LNCaP clone FGC (cell line): Measurements from ENCODE around the gene SLC7A6OS.

Experiments used
- DNase-seq: peaks from one replicate; pipeline ENCODE4 v3.0.0-alpha.2; 2011; ENCODE audit warnings: low read depth
- H3K4me3 ChIP-seq: 2 replicates; pipeline ENCODE4 v1.5.1; 2011; ENCODE audit warnings: mild to moderate bottlenecking, low read depth, low read length, control low read depth
- CTCF ChIP-seq: IDR thresholded peaks from 2 replicates; pipeline ENCODE4 v1.5.1; 2012; ENCODE audit warnings: mild to moderate bottlenecking; ENCODE audit not compliant: control insufficient read depth, insufficient read depth; ENCODE audit errors: extremely low read depth

SLC7A6OS gene

GRCh38 chr16:68264128-68265077 lies 46.3 kb downstream of the SLC7A6OS start, which contains the start of gene SLC7A6:
Gene SLC7A6 (plus strand): TSS chr16:68264526. CDS start chr16:68274727, 10,201 bp downstream.
- no peak for DNase-seq
- TF ChIP-seq CTCF, result peak; percentile 52
- H3K4me3 ChIP-seq, result peak within 1 kb of the TSS; percentile 91

DNA sequence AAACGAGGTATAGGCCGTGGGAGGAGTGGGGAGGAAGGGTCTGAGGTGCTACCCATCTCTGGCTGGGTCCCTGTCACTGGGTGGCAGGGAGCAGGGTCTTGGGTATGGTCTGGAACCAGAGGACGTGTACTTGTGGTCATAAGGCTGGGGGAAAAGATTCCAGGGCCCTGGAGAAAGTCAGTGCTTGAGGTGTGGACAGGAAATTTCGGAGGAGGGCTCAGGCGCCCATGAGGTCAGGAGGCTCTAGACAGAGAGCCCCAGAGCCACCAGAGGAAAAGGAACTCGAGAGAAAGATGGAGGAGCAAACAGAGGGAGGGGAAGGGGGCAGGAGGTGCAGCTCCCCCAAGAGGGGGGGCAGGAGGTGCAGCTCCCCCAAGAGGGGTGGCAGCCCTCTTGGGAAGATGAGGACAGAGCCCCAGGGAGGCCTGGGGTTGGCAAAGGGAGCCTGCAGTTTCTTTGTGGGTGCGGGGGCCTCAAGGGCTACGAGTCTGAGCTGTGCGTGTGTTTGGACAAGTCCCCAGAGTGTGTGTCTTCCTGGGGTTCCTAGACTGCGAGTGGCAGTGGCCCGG lies 47.1 kb downstream of the SLC7A6OS start:
- peak overlapping the region; percentile 91 for H3K4me3 ChIP-seq
- TF ChIP-seq CTCF, result 0 out of 2 replicates have a peak, but pooled peaks have one; percentile 2
- DNase-seq, result no peak

- no peak for TF ChIP-seq CTCF
- no peak overlapping the region for H3K4me3 ChIP-seq
- DNase-seq, result no peak
Measured at GRCh38 chr16:68259007-68259825, 51.5 kb downstream of the SLC7A6OS start.

- no peak for TF ChIP-seq CTCF
- DNase-seq, result no peak
- no peak overlapping the region for H3K4me3 ChIP-seq
Measured at GRCh38 chr16:68257906-68258800, 52.6 kb downstream of the SLC7A6OS start.

DNA sequence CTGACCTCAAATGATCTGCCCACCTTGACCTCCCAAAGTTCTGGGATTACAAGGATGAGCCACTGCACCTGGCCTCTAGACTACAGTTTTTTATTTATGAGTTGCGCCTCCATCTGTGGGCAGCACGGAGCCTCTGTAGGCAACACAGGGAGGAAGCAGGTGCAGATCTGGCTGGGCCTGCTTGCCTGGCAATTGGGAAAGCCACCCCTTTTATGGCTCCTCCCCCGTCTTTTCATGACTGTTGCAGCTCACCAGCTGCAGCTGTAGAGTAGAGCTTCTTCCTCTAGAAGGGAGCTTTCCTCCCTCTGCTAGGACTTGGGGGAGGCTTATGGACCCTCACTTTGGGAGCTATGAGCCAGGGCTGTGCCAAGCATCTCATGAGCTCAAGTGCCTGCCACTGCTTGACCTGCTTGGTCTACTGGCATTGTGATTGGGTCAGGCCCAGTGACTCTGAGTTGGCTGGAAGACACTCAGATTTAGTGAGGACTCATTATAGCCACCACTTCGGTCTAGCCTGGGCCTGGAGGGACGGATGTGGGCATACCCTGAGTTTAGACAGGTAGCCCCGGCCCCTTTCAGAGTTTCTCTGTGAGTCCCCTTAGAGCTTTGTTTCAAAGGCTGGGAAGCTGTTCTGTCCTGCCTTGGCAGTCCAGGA lies 53.4 kb downstream of the SLC7A6OS start:
- no peak for TF ChIP-seq CTCF
- no peak overlapping the region for H3K4me3 ChIP-seq
- DNase-seq, result no peak
